ENCODE results near the gene FANCG.
A peak's percentile ranks its signal among the peaks of the same experiment; 100 is the strongest.

Gene FANCG

DNA sequence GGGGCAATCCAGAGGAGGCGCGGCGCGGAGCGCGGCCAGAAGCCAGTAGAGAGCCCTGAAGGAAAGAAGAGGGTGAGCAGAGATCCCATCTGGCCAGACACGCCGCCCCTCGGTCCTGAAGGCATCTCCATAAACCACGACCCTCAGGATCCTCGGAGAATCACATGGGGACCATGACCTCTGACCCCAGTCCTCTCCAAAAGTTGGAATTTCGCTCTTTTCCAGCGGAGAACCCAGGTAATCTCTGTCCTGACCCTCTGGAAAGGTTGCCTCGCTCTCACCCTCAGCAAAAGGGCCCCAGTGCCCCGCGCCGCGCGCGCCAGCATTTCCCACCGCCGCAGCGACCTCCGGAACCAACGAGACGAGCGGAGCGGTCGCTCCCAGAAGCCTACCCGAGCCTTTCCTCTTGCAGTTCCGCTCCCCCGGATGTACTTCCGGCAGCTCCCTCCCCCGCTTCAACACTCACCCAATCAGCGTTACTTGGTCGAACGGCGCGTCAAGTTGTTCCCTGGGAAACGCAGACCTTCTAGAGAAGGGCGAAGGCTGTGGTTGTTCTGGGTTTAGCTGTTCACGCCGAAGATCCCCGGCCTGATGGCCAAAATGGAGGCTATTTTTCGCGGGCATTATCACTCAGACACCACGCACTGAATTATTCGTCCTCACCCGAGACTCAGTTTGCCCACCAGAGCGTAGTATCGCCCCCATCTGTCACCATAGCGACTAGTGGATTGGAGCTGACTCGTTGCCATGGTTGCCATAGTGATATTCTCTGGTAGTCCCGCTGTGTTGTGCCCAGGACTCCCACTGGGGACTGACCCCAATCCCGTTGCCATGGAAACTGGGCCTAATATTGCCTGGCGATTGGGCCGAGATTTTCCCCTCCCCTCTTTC, 23.3 kb upstream of the FANCG start, which contains the start of gene STOML2:
Gene STOML2, minus strand, starts transcription at position 363 of the 891 bp plus-strand sequence. Its CDS starts 37 bp downstream, at position 326.
- DNase-seq = peak; percentile 98

- no peak for DNase-seq
Observed at GRCh38 chr9:35102465-35102768, 22.7 kb upstream of the FANCG start.

DNA sequence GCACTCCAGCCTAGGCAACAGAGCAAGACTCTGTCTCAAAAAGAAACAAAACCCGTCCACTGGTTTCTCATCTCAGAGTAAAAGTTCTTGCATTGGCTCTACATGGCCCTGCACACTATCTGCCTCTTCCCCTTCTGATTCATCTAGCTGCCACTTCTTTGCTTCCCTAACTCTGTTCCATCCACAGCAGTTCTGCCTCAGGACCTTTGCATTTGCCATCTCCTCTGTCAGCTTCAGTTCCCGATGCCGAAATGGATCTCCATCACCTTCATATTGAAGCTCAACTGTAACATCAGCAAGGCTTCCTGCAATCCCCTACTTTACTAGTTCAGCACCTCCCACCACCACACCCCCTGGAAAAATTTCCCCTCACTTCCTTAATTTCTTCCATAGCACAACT, 17.8 kb upstream of the FANCG start:
- no peak for DNase-seq

GRCh38 chr9:35096035-35096849, 16.5 kb upstream of the FANCG start, which contains the start of gene PIGO:
TSS of gene PIGO (minus strand) at chr9:35096591. CDS start at chr9:35095565, 1,026 bp downstream.
- peak; percentile 95 for DNase-seq

GRCh38 chr9:35091536-35091935, 11.8 kb upstream of the FANCG start:
- no peak for DNase-seq

- no peak for DNase-seq
Observed at GRCh38 chr9:35089434-35089833, 9.7 kb upstream of the FANCG start.

DNA sequence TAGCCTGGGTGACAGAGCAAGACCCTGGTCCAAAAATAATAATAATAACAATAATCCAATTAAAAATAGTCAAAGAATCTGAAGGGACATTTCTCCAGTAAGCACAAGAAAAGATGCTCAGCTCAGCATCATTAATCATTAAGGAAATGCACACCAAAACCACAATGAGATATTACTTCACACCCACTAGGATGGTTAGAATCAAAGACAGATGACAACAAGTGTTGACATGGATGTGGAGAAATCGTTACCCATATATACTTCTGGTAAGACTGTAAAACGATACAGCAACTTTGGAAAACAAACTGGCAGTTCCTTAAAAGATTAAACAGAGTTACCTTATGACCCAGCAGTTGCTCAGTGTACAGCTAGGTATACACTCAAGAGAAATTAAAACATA, 5.3 kb upstream of the FANCG start:
- no peak for DNase-seq

DNA sequence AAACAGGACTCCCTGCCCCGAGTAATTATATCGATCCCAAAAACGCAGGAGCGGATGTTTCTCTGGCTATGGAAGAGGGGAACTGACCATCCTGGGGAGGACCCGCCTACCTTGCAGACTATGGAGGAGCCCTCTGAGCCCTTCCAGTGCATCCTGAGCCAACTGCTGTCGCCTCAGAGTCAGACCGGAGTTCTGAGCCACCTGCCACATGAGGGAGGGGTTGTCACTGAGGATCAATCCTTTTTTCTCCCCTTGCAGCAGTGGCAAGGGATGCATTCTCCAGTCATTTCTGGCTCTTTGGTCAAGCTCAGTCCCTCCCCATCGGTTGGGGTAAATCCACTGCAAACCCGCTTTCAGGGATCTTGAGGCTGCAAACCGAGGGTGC, 709 bp downstream of the FANCG start:
- no peak for DNase-seq

DNA sequence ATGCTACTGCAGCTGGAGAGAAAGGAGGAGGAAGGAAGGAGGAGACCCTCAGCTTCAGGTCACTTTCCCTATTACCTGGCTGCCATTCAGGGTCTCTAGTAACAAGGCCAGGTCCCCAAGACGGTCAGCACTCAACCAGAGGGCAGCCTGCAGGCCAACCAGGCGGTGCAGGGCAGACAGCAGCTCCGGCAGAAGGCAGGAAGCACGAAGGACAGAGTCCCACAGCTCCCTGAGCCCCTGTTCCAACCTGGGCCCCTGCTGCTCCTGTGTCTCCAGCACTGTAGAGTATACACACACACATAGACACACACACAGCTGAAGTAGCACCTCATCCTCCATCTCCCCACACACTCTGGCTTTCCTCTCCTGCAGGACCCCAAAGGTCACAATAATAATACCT, 1.7 kb downstream of the FANCG start:
- DNase-seq = no peak

DNA sequence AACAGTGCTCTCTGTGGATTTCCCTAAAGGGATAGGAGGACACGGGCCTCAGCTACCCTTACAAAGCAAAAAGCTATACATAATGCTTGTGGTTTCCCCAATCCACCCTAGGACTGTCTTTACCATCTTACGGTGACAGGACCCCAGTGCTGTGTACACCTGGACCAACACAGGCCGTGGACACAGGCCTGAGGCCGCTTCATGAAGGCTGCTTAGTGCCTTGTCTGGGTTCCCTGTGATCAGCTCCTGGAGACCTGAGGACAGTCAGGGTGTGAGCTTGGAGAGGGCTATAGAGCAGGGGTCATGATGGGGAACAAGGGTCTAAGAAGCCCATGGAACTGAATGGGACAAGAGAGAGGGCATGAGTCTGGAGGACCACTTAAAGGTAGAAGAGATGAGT, 2.9 kb downstream of the FANCG start:
- no peak for DNase-seq

DNA sequence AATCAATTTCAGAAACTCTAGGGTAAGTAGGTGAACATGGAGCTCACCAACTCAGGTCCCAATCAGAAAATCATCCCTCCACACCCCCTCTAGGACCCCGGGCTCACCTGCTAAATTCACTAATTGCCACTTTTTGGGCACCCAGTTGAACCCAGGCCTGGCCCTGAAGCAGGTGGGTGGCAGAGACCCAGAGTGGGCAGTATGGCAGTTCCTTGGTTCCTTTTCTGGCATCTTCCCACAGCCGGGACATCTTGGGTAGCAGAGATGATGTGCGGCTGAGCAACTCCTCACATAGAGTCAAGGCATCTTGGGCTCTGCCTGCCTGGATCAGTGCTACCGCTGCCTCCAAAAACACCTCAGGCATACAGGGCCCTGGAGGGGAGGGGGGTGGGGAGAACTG, 4.4 kb downstream of the FANCG start:
- DNase-seq = no peak

DNA sequence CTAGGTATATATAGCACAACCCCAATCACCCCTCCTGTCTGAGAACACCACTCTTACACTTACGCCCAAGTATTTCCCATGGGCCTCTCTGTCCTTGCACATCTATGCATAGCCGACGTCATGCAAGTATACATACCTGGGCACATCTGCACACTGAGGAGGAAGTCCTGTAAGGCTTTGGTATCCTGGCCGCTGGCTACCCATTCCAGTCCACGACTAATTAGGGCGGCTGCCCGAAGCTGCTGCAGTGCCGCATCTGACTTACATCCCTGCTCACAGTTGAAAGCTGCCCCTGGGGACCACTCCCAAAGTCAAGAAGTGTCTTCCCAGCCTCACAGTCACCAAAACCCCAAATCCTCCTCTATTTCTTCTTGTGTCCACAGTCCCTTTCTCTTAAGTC, 5.0 kb downstream of the FANCG start:
- DNase-seq = no peak

DNA sequence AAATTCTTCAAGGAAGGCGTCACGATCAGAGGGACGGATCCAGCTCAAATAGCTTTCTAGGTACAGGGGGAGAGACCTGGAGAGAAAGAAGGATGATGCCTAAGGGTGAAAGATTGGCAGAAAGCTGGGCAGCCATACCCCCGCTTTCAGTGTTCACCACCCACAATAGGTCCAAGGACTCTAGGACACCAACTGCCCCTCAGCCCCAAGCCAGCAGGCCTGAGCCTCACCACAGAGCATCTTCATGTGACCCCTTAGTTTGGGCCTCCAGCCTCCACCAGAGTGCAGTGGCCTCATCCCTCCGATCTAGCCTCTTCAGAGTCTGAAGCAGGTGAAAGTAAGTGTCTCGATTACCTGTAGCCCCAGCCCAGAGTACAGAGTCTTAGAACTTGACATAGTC, 5.6 kb downstream of the FANCG start:
- DNase-seq = no peak

DNA sequence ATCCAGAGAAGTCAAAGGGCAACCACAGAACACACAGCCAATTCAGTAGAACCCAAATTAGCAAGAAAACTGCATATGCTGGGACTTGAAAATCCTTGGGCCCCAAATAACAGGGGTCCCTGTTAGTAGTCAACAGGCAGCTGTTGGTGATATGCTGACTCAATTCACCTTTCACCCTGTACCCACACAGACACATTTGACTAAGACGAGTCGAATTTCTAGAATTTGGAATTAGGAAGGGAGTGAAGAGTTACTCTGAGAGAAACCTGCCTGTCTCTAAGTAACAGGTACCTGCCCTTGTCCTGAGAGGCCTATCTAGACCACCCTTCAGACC, 6.5 kb downstream of the FANCG start:
- no peak for DNase-seq

- DNase-seq = peak; percentile 99
Observed at GRCh38 chr9:35072461-35073278, 7.1 kb downstream of the FANCG start, which contains the start of gene VCP. TSS of gene VCP (minus strand) at chr9:35072625. CDS start at chr9:35072353, 272 bp downstream.

- DNase-seq = peak; percentile 96
Observed at GRCh38 chr9:35071814-35072460, 7.8 kb downstream of the FANCG start.

DNA sequence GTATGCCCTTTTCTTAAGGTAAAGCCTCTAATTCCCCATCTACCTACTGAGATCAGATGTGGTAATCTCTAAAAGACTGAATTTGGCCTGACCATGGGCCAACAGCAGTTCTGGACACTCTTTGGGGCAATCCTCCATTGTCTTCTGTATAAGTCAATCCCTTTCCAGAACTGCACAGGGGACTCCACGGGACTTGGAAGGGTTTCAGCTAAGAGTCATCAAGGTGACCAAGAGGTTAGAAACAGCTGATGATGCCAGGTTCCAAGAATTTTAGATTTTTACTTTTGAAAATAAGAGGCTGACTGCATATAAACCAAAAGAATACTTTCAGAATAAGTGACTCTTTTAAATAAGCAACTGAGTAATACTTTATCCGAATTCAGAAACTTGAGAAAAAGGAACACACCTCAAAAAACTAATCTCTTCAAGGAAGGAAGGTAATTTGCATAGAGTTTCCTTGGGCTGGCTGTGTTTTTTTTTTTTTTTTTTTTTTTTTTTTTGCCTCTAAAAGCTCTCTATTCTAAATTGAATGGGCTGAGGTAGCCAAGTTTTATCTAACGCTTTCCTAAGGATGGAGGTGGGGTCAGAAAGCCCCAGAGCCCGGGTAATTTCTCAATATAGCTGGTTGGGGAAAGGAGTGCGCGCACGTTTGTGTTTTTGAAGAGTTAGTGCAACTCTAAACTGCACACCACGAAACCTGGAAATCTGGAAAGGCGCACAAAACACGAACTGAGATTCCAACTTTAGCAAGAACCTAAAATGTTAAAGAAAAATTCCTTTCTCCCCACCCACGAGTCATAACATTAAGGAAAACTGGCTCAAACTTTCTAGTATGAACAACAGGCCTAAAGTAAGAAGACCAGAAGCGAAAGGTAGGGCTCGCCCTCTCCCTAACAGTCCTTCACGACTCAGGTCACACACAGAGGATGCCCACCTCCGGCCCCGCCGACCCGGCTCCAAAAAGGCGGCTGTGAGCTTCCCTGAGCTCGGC, 8.6 kb downstream of the FANCG start:
- no peak for DNase-seq

GRCh38 chr9:35069020-35069419, 10.7 kb downstream of the FANCG start:
- DNase-seq = no peak

DNA sequence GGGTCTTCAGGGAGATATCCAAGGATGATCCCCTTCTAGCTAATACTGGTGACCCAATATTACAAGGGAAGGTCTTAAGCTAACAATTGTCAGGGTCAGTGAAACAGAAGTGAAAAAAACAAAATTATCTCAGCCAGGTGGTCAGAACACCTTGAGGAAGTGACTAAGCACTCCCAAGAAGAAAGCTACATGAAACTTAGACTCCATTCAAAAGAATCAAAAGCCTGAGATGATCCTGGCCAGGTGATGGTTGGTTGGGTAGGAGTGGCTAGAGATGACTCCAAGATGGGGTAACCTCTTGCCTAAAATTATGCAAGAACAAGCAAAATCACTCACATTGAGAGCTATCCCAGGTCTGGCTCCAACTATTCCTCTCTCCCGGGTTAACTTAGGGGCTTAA, 12.7 kb downstream of the FANCG start:
- no peak for DNase-seq

DNA sequence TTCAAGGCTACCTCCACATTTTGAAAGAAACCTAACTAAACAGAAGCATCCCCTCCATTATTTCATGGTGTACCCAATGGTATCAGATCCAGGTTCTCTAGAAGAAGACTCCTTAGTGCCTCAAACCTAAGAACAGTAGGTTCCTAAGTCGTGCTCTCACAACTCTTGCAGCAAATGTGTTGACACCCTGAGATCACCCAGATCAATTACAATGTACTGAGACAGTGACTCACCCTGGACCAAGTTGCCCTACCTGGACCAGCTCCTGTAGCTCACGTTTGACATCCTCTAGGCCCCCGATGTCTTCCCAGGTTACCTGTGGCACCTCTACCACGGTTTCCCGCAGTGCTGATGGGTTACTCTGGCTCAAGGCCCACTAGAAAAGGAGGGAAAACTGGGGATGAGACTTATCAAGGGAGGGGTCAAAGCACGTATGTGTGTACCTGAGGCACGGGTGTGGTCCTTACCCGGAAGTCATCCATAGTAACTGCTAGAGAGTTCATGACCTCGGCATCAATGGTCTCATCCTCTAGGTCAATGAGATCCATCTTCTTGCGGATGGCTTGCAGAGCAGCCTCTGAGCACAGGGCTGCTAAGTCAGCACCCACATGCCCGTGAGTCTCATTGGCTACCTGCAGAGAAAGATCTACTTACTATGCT, 19.1 kb downstream of the FANCG start:
- DNase-seq = no peak

- no peak for DNase-seq
Observed at GRCh38 chr9:35059438-35059837, 20.3 kb downstream of the FANCG start.
